ENCODE data around the gene P2RX6.

GRCh38 chr22:20974336-20974955, 40.5 kb upstream of the P2RX6 start:
- TF ChIP-seq CTCF (IDR thresholded peaks at IDR 0.05) = no peak
- TF ChIP-seq ZFX (IDR thresholded peaks at IDR 0.05; ENCODE audit: borderline replicate concordance) = no peak
